HFF-Myc (cell line): Measurements from ENCODE around the gene C13orf42.

Source experiments
- DNase-seq: peaks from one replicate; pipeline ENCODE4 v3.0.0-alpha.2; 2011; ENCODE audit warnings: low read depth; ENCODE audit errors: extremely low read depth
- H3K4me3 ChIP-seq: replicated peaks from 2 replicates; pipeline ENCODE4 v1.5.1; 2011; ENCODE audit warnings: low read depth, mild to moderate bottlenecking, control low read depth, low read length
- TF ChIP-seq, protein P1 (sequence below): IDR thresholded peaks from 2 replicates; pipeline ENCODE4 v1.5.1; 2012; ENCODE audit warnings: mild to moderate bottlenecking, low read depth, low read length, control low read depth; ENCODE audit errors: missing control alignments

Gene C13orf42

DNA sequence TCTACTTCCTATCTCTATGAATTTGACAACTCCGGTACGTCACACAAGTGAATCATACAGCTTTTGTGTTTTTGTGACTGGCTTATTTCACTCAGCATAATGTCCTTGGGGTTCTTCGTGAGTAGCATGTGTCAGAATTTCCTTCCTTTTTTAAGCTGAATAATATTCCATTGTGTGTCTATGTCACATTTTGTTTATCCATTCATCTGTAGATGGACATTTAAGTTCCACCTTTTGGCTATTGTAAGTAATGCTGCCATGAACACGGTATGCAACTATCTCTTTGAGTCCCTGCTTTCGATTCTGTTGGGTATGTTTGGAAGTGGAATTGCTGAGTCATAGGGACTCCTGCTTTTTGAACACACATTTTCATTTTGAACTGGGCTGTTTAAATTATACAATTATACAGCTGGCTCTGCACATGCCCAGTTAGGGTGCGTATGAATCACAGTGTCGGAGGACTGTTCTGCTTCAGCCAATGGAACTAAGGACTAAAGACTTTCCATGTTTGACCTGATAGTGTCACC lies 43.0 kb upstream of the C13orf42 start:
- no peak for DNase-seq
- H3K4me3 ChIP-seq: no peak overlapping the region
- TF ChIP-seq, protein P1, sequence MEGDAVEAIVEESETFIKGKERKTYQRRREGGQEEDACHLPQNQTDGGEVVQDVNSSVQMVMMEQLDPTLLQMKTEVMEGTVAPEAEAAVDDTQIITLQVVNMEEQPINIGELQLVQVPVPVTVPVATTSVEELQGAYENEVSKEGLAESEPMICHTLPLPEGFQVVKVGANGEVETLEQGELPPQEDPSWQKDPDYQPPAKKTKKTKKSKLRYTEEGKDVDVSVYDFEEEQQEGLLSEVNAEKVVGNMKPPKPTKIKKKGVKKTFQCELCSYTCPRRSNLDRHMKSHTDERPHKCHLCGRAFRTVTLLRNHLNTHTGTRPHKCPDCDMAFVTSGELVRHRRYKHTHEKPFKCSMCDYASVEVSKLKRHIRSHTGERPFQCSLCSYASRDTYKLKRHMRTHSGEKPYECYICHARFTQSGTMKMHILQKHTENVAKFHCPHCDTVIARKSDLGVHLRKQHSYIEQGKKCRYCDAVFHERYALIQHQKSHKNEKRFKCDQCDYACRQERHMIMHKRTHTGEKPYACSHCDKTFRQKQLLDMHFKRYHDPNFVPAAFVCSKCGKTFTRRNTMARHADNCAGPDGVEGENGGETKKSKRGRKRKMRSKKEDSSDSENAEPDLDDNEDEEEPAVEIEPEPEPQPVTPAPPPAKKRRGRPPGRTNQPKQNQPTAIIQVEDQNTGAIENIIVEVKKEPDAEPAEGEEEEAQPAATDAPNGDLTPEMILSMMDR: no peak

GRCh38 chr13:51153527-51153926 lies 42.5 kb upstream of the C13orf42 start:
- DNase-seq: no peak
- TF ChIP-seq, protein P1: no peak
- no peak overlapping the region for H3K4me3 ChIP-seq

- no peak overlapping the region for H3K4me3 ChIP-seq
- no peak for DNase-seq
- TF ChIP-seq, protein P1: no peak
Measured at GRCh38 chr13:51152701-51153100, 41.6 kb upstream of the C13orf42 start.

DNA sequence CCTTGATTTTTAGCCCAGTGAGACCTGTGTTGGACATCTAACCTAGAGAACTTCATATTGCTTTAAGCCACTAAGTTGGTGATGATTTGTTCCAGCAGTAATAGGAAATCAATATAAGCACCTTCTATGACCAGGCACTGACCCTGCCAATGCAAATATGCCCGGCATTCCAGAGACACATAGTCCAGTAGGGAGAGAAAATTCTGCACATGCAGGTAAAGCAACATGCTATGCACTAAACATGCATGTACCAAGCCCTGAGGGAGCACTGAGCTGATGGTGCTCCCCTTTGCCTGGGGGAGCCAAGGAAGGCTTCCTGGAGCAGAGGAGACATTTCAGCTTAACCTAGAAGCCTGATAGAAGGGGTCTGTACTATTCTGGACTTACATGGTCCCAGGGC lies 40.4 kb upstream of the C13orf42 start:
- H3K4me3 ChIP-seq: no peak overlapping the region
- DNase-seq: no peak
- TF ChIP-seq, protein P1: no peak

DNA sequence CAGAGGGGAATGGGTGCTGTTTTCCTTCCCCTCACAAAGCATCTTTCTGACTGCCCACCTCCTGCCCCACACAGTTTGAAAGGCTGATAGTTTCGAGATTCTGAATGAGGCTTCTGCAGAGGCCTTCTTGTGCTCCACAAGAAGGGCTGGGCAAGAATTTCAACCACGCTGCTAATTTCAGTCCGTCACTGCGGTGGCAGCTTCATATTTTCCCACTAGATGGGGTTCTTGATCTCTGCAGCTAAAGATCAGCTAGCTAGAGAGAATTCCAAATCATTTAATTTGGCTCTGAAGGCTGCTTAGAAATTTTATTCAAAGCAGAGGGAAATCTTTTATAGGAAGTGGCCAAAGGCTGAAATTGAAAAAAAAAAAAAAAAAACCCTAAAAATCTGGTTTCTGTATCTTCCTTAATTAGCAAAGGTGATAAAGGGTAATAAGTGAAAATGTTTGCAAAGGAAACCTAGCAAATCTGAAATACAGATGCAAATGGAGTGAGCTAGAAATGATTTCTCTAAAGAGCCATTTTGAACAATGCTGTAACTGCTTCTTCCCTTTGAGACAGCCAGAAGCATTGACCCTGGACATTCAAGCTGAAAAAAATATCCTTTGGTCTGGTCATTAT lies 38.0 kb upstream of the C13orf42 start:
- DNase-seq: no peak
- H3K4me3 ChIP-seq: no peak overlapping the region
- TF ChIP-seq, protein P1: peak; percentile 42

GRCh38 chr13:51148223-51148951 lies 37.3 kb upstream of the C13orf42 start:
- no peak overlapping the region for H3K4me3 ChIP-seq
- TF ChIP-seq, protein P1: no peak
- no peak for DNase-seq
